Psoas muscle (tissue), 8 donors: Measurements from ENCODE around the gene ULBP2. TPM values are rescaled to one million over a fixed set of nuclear protein-coding genes. Genes with fewer than 3 reads are reported as not detected.

ENCODE experiments used
- ATAC-seq, 4 donors: fragments of 200-7000 bp; cut with Tn5 transposase; one replicate each; pipeline ENCODE4 v1.9.1; 2020; ENCODE audit warnings: moderate library complexity in 3 of 4, mild to moderate bottlenecking in 2 of 4
- DNase-seq, 2 donors: peaks; one replicate each; pipeline ENCODE4 v3.0.0-alpha.2; 2020
- H3K27ac ChIP-seq: fragments of 200-600 bp; one replicate; pipeline ENCODE4 v1.8.0; 2022
- H3K27me3 ChIP-seq, 3 donors: fragments of 200-600 bp in 1 of 3; one replicate each; pipeline versions ENCODE4 v1.6.1 to v1.8.0; 2013 to 2022; ENCODE audit warnings: low read length in 2 of 3, mild to moderate bottlenecking in 2 of 3, moderate library complexity in 1 of 3; ENCODE audit not compliant: insufficient read depth in 3 of 3
- H3K36me3 ChIP-seq, 2 donors: fragments of 200-600 bp in 1 of 2; one replicate each; pipeline versions ENCODE4 v1.6.1 to v1.8.0; 2013 to 2022; ENCODE audit warnings: low read depth in 1 of 2, mild to moderate bottlenecking in 1 of 2, moderate library complexity in 1 of 2; ENCODE audit not compliant: insufficient read depth in 1 of 2
- H3K4me1 ChIP-seq: fragments of 200-600 bp; one replicate; pipeline ENCODE4 v1.8.0; 2022
- H3K4me3 ChIP-seq: fragments of 200-600 bp; one replicate; pipeline ENCODE4 v1.8.0; 2022; ENCODE audit warnings: mild to moderate bottlenecking
- H3K9me3 ChIP-seq: fragments of 200-600 bp; one replicate; pipeline ENCODE4 v1.8.0; 2022
- WGBS, 3 donors: extraction: QIAGEN DNeasy Blood & Tissue Kit; methylation state at CpG; one replicate each; pipeline versions ENCODE4 v1.1.6 to v1.1.7; 2013; 5-methylcytosine and 5-hydroxymethylcytosine counted together
- intact Hi-C, 2 donors: fragments of 100-400 bp; cut with DNase I; formaldehyde crosslinking; loops; one replicate each; pipeline versions ENCODE4 v1.11.0 to v1.14.2; 2022
- polyA plus RNA-seq, 3 donors: library from polyadenylated mRNA; stranded (reverse); fragments of 200-250 nt; gene quantifications; one replicate each; pipeline ENCODE4 v1.2.3, GENCODE V29; 2013
- total RNA-seq, 4 donors: library from RNA; stranded (reverse); fragmentation: NEBNext Ultra II Directional in 2 of 4; extraction: Animal tissue kit (Norgen Biotek cat#: 25700) in 2 of 4; gene quantifications; one replicate each; pipeline versions ENCODE4 v1.2.1 to v1.2.4, GENCODE V29; 2021 to 2023
- TF ChIP-seq, protein P1 (sequence below): fragments of 200-600 bp; IDR thresholded peaks from one replicate; pipeline ENCODE4 v1.8.0; 2022; ENCODE audit warnings: antibody characterized with exemption
- donor health status: healthy with polysubstance abuse.
- donor health status: DM: no; HTN: no; CAD: no; lungs with moderate emphysema.
- donor health status: Bipolar disorder and iron deficiency.
- donor health status: healthy.
- donor health status: DM: yes; HTN: yes; CAD: no.
- donor health status: DM: no; HTN: no; CAD: no.
- donor health status: DM: no; HTN: no; CAD: no.
- donor health status: DM: yes; HTN: yes; CAD: no.

Gene ULBP2
- total and polyA plus RNA-seq, 7 donors = 0.17 to 0.81 (median 0.64) TPM; not detected in 1

DNA sequence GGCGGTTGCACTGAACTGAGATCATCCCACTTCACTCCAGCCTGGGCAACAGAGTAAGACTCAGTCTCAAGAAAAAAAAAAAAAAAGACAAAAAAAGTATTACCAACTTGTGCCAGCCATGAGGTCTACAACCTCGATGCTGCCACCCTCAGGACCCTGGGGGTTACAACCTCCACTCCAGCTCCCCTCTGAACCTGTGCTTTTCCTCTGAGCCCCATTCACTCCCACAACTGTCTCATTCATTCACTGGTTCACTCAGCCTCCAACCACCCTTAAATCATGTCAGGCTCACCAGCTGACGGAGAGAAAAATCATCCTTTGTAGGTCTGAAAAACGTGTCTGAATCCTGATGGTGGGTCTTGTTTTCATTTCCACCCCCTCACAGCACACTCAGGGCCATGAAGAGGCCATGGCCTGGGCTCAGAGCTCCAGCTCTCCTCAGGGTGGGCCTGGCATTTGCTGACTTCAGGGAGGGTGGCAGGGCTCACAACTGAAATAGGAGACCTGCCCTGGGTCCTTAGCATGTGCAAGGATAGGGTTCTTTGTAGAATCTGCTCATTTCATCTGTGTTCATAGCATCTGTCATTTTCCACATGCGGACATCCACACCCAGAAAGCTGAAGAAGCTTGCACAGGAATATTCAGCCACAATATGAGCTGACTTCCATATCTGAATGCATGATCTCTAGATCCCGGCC lies 20.1 kb downstream of the ULBP2 start:
- WGBS, 3 donors = 69 to 76% (median 74%) methylated on average over 6 of the region's 6 CpGs
- TF ChIP-seq, protein P1, sequence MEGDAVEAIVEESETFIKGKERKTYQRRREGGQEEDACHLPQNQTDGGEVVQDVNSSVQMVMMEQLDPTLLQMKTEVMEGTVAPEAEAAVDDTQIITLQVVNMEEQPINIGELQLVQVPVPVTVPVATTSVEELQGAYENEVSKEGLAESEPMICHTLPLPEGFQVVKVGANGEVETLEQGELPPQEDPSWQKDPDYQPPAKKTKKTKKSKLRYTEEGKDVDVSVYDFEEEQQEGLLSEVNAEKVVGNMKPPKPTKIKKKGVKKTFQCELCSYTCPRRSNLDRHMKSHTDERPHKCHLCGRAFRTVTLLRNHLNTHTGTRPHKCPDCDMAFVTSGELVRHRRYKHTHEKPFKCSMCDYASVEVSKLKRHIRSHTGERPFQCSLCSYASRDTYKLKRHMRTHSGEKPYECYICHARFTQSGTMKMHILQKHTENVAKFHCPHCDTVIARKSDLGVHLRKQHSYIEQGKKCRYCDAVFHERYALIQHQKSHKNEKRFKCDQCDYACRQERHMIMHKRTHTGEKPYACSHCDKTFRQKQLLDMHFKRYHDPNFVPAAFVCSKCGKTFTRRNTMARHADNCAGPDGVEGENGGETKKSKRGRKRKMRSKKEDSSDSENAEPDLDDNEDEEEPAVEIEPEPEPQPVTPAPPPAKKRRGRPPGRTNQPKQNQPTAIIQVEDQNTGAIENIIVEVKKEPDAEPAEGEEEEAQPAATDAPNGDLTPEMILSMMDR = no peak
- Histone ChIP-seq H3K4me1 (peaks cover 7% of the 10 kb centered on the region), H3K4me3 (no peak overlapping the region), H3K27ac (no peak overlapping the region), H3K27me3 (peaks cover 0 to 81% (median 23%) of the 10 kb centered on the region in 3 donors), H3K9me3 (no peaks in the 10 kb centered on the region), H3K36me3 (no peaks in the 10 kb centered on the region)
- ATAC-seq (no peak), DNase-seq (no peak)
- intact Hi-C loops = no loop called here

- Histone ChIP-seq H3K4me1 (peaks cover 7% of the 10 kb centered on the region), H3K9me3 (no peaks in the 10 kb centered on the region), H3K4me3 (no peak overlapping the region), H3K36me3 (no peaks in the 10 kb centered on the region), H3K27me3 (peaks cover 0 to 80% (median 26%) of the 10 kb centered on the region in 3 donors), H3K27ac (no peak overlapping the region)
- intact Hi-C loops = no loop called here
- DNase-seq (no peak), ATAC-seq (peak in 1 of 4 donors; percentile 24)
- TF ChIP-seq, protein P1 = no peak
- 65 to 79% (median 69%) methylated on average over 6 to 7 of the region's 7 CpGs for WGBS, 3 donors
These were observed 20.8 kb downstream of the ULBP2 start for GRCh38 chr6:149962461-149963211.

DNA sequence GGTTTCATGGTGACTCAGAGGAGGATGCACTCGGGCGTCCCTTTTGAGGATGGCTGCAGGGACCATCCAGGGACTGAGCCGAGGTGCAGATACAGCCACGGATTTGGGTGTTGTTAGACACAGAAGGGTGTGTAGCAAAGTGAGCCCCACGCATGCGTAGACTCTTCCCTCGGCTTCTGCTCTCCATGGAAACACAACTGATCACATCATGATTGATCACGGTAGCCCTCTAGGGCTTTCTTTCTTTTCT lies 21.3 kb downstream of the ULBP2 start:
- H3K36me3 ChIP-seq = no peaks in the 10 kb centered on the region
- TF ChIP-seq, protein P1 = no peak
- peaks cover 7% of the 10 kb centered on the region for H3K4me1 ChIP-seq
- H3K4me3 ChIP-seq = peak overlapping the region; percentile 64
- H3K27ac ChIP-seq = no peak overlapping the region
- DNase-seq (no peak), ATAC-seq (peak in 1 of 4 donors; percentile 7)
- intact Hi-C loops = no loop called here
- peaks cover 0 to 79% (median 26%) of the 10 kb centered on the region in 3 donors for H3K27me3 ChIP-seq
- 20 to 30% (median 25%) methylated on average over 8 of the region's 8 CpGs for WGBS, 3 donors
- H3K9me3 ChIP-seq = no peaks in the 10 kb centered on the region

GRCh38 chr6:149963462-149964307 lies 21.9 kb downstream of the ULBP2 start, which contains the start of gene ULBP1:
ULBP1 (plus strand) TSS chr6:149963943; CDS start chr6:149964050, 107 bp downstream.
- ATAC-seq (peak; percentile 84 to 94 (median 90)), DNase-seq (peak; percentile 91 to 93)
- H3K4me3 ChIP-seq = peak within 1 kb of the TSS; percentile 64

More at GRCh38 chr6:149963462-149964307, 21.9 kb downstream of the ULBP2 start, which contains the start of gene ULBP1:
- H3K4me1 ChIP-seq = peaks cover 7% of the 10 kb centered on the region
- intact Hi-C loops = no loop called here
- no peak within 1 kb of the TSS for H3K27ac ChIP-seq
- H3K9me3 ChIP-seq = no peaks in the 10 kb centered on the region
- no peaks in the 10 kb centered on the region for H3K36me3 ChIP-seq
- TF ChIP-seq, protein P1 = no peak
- peaks cover 0 to 85% (median 26%) of the 10 kb centered on the region in 3 donors for H3K27me3 ChIP-seq
- 1 to 2% (median 1%) methylated on average over 55 to 69 of the region's 69 CpGs for WGBS, 3 donors
